GM12878 (cell line): ENCODE measurements around the gene ARVCF.

ENCODE experiments used
- CTCF ChIP-seq, 3 experiments: IDR thresholded peaks in 2 of 3; conservative IDR thresholded peaks in 1 of 3; 2 replicates each; pipeline ENCODE4 v1.5.1; 2011; ENCODE audit warnings: low read depth in 3 of 3, low read length in 3 of 3, mild to moderate bottlenecking in 3 of 3, control low read depth in 2 of 3, moderate library complexity in 2 of 3, inconsistent platforms in 1 of 3, mixed read lengths in 1 of 3; ENCODE audit not compliant: control insufficient read depth in 2 of 3, insufficient read depth in 1 of 3; ENCODE audit errors: extremely low read depth in 1 of 3
- POLR2A ChIP-seq: IDR thresholded peaks from 2 replicates; pipeline ENCODE4 v1.6.1; 2011; ENCODE audit warnings: low read depth, mild to moderate bottlenecking, low read length
- SP1 ChIP-seq: IDR thresholded peaks from one replicate; pipeline ENCODE4 v1.6.1; 2011; ENCODE audit warnings: low read depth, low read length
- TF ChIP-seq, protein P1 (sequence below): fragments of 450-650 bp; IDR thresholded peaks from 2 replicates; pipeline ENCODE4 v1.6.1; 2018; ENCODE audit warnings: mild to moderate bottlenecking, low read depth, moderate library complexity; ENCODE audit not compliant: partially characterized antibody

DNA sequence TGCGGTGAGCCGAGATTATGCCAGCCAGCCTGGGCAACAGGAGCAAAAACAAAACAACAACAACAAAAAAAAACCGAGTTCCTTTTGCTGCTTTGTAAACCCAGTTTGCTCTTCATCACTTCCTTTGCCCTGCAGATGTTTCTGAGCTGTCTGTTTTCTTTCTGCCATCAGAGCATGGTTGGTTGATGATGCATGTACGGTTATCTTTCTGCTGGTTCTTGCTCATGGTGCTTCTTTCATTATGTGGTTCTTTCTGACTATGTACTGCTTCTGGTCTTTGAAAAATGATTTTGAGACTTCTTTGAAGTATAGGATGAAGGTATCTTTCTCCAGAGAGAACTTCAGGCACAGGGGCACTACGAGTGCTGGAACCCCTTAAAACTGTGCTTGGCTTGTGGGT, 17.5 kb upstream of the ARVCF start:
- TF ChIP-seq CTCF (IDR thresholded peaks at IDR 0.05 in 2 of 3, conservative IDR thresholded peaks at IDR 0.05 in 1 of 3; ENCODE audit: control insufficient read depth in 2 of 3, extremely low read depth in 1 of 3, insufficient read depth in 1 of 3, low read depth in 3 of 3, low read length in 3 of 3) (no peak), POLR2A (no peak), SP1 (no peak)
- TF ChIP-seq, protein P1, sequence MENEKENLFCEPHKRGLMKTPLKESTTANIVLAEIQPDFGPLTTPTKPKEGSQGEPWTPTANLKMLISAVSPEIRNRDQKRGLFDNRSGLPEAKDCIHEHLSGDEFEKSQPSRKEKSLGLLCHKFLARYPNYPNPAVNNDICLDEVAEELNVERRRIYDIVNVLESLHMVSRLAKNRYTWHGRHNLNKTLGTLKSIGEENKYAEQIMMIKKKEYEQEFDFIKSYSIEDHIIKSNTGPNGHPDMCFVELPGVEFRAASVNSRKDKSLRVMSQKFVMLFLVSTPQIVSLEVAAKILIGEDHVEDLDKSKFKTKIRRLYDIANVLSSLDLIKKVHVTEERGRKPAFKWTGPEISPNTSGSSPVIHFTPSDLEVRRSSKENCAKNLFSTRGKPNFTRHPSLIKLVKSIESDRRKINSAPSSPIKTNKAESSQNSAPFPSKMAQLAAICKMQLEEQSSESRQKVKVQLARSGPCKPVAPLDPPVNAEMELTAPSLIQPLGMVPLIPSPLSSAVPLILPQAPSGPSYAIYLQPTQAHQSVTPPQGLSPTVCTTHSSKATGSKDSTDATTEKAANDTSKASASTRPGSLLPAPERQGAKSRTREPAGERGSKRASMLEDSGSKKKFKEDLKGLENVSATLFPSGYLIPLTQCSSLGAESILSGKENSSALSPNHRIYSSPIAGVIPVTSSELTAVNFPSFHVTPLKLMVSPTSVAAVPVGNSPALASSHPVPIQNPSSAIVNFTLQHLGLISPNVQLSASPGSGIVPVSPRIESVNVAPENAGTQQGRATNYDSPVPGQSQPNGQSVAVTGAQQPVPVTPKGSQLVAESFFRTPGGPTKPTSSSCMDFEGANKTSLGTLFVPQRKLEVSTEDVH: no peak
